Endothelial cell of umbilical vein (primary cell): ENCODE results near the gene HPSE2. TPM values are rescaled to one million over a fixed set of nuclear protein-coding genes. Genes with fewer than 3 reads are reported as not detected.

Experiments used
- BruUV-seq: library from RNA; stranded (reverse); fragments of 400-500 nt; replicated peaks from 2 replicates; lab custom pipeline; 2021; lab: Mats Ljungman, UMichigan
- CTCF ChIA-PET: fragments of 300-600, 350-600 bp; sonication (Branson Sonifier 250); formaldehyde crosslinking; loops from one replicate; lab custom pipeline; 2021; ENCODE audit warnings: antibody characterized with exemption, inconsistent platforms; lab: Charles Lee
- POLR2A ChIA-PET: fragments of 300-600, 350-600 bp; sonication (Branson Sonifier 250); formaldehyde crosslinking; loops from one replicate; lab custom pipeline; 2021; ENCODE audit warnings: antibody characterized with exemption, inconsistent platforms; lab: Charles Lee
- DNase-seq: peaks from one replicate; pipeline ENCODE4 v3.0.0-alpha.2; 2011; ENCODE audit warnings: low read depth, low spot score
- FAIRE-seq: peaks from 2 replicates; lab custom pipeline; 2011; peaks lifted over from hg19 to GRCh38; lab: Jason Lieb, UNC
- H2AFZ ChIP-seq: 2 replicates; pipeline ENCODE4 v1.6.0; 2012; ENCODE audit warnings: low read depth, low read length, control low read depth, inconsistent platforms
- H3K27ac ChIP-seq: 2 replicates; pipeline ENCODE4 v1.5.1; 2011; ENCODE audit warnings: low read depth, mild to moderate bottlenecking, control low read depth, low read length, moderate library complexity; ENCODE audit not compliant: insufficient read depth
- H3K27me3 ChIP-seq, 2 experiments: 2 replicates each; pipeline versions ENCODE4 v1.6.0 to v1.6.1; 2011; ENCODE audit warnings: low read length in 2 of 2, mixed read lengths in 1 of 2; ENCODE audit not compliant: control insufficient read depth in 2 of 2, insufficient read depth in 2 of 2
- H3K36me3 ChIP-seq, 2 experiments: 2 replicates in 1 of 2; 3 replicates in 1 of 2; pipeline ENCODE4 v1.5.1; 2011; ENCODE audit warnings: low read length in 2 of 2, mild to moderate bottlenecking in 1 of 2, moderate library complexity in 1 of 2; ENCODE audit not compliant: control insufficient read depth in 2 of 2, insufficient read depth in 2 of 2; ENCODE audit errors: extremely low read depth in 1 of 2
- H3K4me1 ChIP-seq: 3 replicates; pipeline ENCODE4 v1.5.1; 2011; ENCODE audit warnings: mild to moderate bottlenecking, low read length; ENCODE audit not compliant: control insufficient read depth, insufficient read depth; ENCODE audit errors: extremely low read depth
- H3K4me2 ChIP-seq: 2 replicates; pipeline ENCODE4 v1.6.1; 2011; ENCODE audit warnings: low read length, control low read depth, mixed read lengths; ENCODE audit not compliant: insufficient read depth
- H3K4me3 ChIP-seq, 3 experiments: fragments of 200-600 bp in 1 of 3; sonication (generic), shearing (Covaris generic) in 1 of 3; replicated peaks in 1 of 3; 2 replicates each; pipeline ENCODE4 v1.5.1; 2011 to 2016; ENCODE audit warnings: control low read depth in 3 of 3, low read length in 3 of 3, mild to moderate bottlenecking in 2 of 3, inconsistent platforms in 1 of 3, low read depth in 1 of 3, moderate library complexity in 1 of 3; ENCODE audit not compliant: insufficient read depth in 1 of 3
- H3K79me2 ChIP-seq: 2 replicates; pipeline ENCODE4 v1.6.0; 2012; ENCODE audit warnings: low read length, inconsistent platforms; ENCODE audit not compliant: control insufficient read depth, insufficient read depth
- H3K9ac ChIP-seq: replicated peaks from 2 replicates; pipeline ENCODE3; 2011; ENCODE audit warnings: low read length, control low read depth; ENCODE audit not compliant: insufficient read depth; ENCODE audit errors: extremely low read depth
- H3K9me1 ChIP-seq: replicated peaks from 3 replicates; pipeline ENCODE4 v1.6.0; 2011; ENCODE audit warnings: mild to moderate bottlenecking, low read length; ENCODE audit not compliant: control insufficient read depth, insufficient read depth; ENCODE audit errors: extremely low read depth
- H3K9me3 ChIP-seq: replicated peaks from 2 replicates; pipeline ENCODE4 v1.5.1; 2012; ENCODE audit warnings: low read length, inconsistent platforms; ENCODE audit not compliant: control insufficient read depth, insufficient read depth
- H4K20me1 ChIP-seq: replicated peaks from 2 replicates; pipeline ENCODE3; 2011; ENCODE audit warnings: mild to moderate bottlenecking, low read length; ENCODE audit not compliant: control insufficient read depth, insufficient read depth; ENCODE audit errors: extremely low read depth
- EZH2 ChIP-seq: IDR thresholded peaks from 2 replicates; pipeline ENCODE4 v1.6.1; 2012; ENCODE audit warnings: borderline replicate concordance, low read depth, mild to moderate bottlenecking, moderate library complexity, low read length, inconsistent platforms; ENCODE audit not compliant: severe bottlenecking
- FOS ChIP-seq: IDR thresholded peaks from 2 replicates; pipeline ENCODE4 v1.6.1; 2011; ENCODE audit warnings: mild to moderate bottlenecking, low read length, moderate library complexity, borderline replicate concordance; ENCODE audit not compliant: insufficient read depth
- GATA2 ChIP-seq: IDR thresholded peaks from 2 replicates; pipeline ENCODE4 v1.7.0; 2011; ENCODE audit warnings: low read depth, mild to moderate bottlenecking, moderate library complexity, mixed read lengths, low read length; ENCODE audit not compliant: insufficient read length, insufficient read depth
- JUN ChIP-seq: IDR thresholded peaks from 2 replicates; pipeline ENCODE4 v1.6.1; 2011; ENCODE audit warnings: borderline replicate concordance, low read depth; ENCODE audit not compliant: insufficient read length, insufficient read depth
- MYC ChIP-seq: IDR thresholded peaks from one replicate; pipeline ENCODE4 v1.6.1; 2011; ENCODE audit warnings: mild to moderate bottlenecking, low read depth, low read length
- POLR2A ChIP-seq: IDR thresholded peaks from 2 replicates; pipeline ENCODE4 v1.6.1; 2012; ENCODE audit warnings: low read depth, mild to moderate bottlenecking, control low read depth, low read length
- POLR2AphosphoS5 ChIP-seq: IDR thresholded peaks from 2 replicates; pipeline ENCODE4 v1.6.1; 2012; ENCODE audit warnings: low read depth, mild to moderate bottlenecking, control low read depth, low read length, moderate library complexity; ENCODE audit not compliant: insufficient read depth
- dilution Hi-C: fragments of 300-500 bp; cut with MboI; formaldehyde crosslinking; loops from one replicate; pipeline ENCODE4 v1.15.0; 2019; ENCODE audit warnings: low sequenced_read_pairs; ENCODE audit not compliant: extremely low pct_ligation_motif_present
- intact Hi-C: fragments of 100-400 bp; cut with micrococcal nuclease; formaldehyde crosslinking; loops from one replicate; pipeline ENCODE4 v1.10.0; 2022
- polyA plus RNA-seq, 4 experiments: library from polyadenylated mRNA; depleted of rRNA in 3 of 4; stranded (reverse) in 3 of 4; unstranded in 1 of 4; fragments of >200 nt; gene quantifications; 2 replicates each; pipeline versions ENCODE4 v1.2.1 to v1.2.3, GENCODE V29; 2011 to 2012; ENCODE audit warnings: missing spikeins in 1 of 4
- total RNA-seq: library from RNA; stranded (reverse); gene quantifications from 2 replicates; pipeline ENCODE4 v1.2.3, GENCODE V29; 2021
- TF ChIP-seq, protein P1 (sequence below), 2 donors: IDR thresholded peaks; 1 replicate in 1 of 2; 2 replicates in 1 of 2; pipeline ENCODE4 v1.5.1; 2011; ENCODE audit warnings: low read length in 2 of 2, mild to moderate bottlenecking in 2 of 2, moderate library complexity in 2 of 2, control low read depth in 1 of 2, inconsistent platforms in 1 of 2, low read depth in 1 of 2; ENCODE audit not compliant: insufficient read depth in 1 of 2; ENCODE audit errors: extremely low read depth in 1 of 2
- TF ChIP-seq, protein P2 (sequence below): IDR thresholded peaks from 2 replicates; pipeline ENCODE4 v1.6.1; 2011; ENCODE audit not compliant: insufficient read depth, insufficient read length

Gene HPSE2
- total and polyA plus RNA-seq, 2 donors (not counting 3 experiments of a cell fraction or from before 2014, with no cell fraction given): not detected

DNA sequence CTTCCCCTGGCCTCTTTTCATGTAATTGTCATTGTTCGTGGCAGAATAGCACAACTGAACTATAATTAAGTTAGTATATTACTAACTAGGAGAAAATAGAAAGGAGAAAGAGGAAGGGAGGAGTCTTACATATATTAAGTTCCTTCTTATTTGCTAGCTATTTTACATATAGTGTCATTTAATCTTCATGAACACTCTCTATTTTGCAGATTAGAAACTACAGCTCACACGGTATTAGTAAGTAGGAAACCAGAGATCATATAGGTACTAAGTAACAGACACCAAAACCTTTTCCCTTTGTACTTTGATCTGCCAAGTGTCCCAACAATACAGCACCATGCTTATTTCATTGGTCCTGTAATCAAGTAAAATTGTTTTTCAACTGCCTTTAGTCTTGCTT is 586.5 kb downstream of the HPSE2 start:
- Histone ChIP-seq H3K79me2 (no peaks in the 10 kb centered on the region), H3K36me3 (no peaks in the 10 kb centered on the region), H3K9me1 (no peaks in the 10 kb centered on the region), H2AFZ (no peak overlapping the region), H3K9ac (no peak overlapping the region), H3K4me2 (no peak overlapping the region), H3K27ac (no peak overlapping the region), H3K9me3 (no peaks in the 10 kb centered on the region), H3K4me1 (no peaks in the 10 kb centered on the region), H3K27me3 (peaks cover 0 to 2% of the 10 kb centered on the region in 2 experiments), H4K20me1 (no peaks in the 10 kb centered on the region), H3K4me3 (no peak overlapping the region)
- dilution Hi-C loops (no loop called here), intact Hi-C loops (no loop called here)
- FAIRE-seq (no peak), DNase-seq (no peak)
- ChIA-PET POLR2A (no interaction called here), CTCF (no interaction called here)
- no peak for TF ChIP-seq POLR2A
- TF ChIP-seq, protein P1, sequence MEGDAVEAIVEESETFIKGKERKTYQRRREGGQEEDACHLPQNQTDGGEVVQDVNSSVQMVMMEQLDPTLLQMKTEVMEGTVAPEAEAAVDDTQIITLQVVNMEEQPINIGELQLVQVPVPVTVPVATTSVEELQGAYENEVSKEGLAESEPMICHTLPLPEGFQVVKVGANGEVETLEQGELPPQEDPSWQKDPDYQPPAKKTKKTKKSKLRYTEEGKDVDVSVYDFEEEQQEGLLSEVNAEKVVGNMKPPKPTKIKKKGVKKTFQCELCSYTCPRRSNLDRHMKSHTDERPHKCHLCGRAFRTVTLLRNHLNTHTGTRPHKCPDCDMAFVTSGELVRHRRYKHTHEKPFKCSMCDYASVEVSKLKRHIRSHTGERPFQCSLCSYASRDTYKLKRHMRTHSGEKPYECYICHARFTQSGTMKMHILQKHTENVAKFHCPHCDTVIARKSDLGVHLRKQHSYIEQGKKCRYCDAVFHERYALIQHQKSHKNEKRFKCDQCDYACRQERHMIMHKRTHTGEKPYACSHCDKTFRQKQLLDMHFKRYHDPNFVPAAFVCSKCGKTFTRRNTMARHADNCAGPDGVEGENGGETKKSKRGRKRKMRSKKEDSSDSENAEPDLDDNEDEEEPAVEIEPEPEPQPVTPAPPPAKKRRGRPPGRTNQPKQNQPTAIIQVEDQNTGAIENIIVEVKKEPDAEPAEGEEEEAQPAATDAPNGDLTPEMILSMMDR (IDR thresholded peaks at IDR 0.05; ENCODE audit: extremely low read depth in 1 of 2, insufficient read depth in 1 of 2, low read depth in 1 of 2, low read length in 2 of 2): no peak
- TF ChIP-seq MYC: no peak
- TF ChIP-seq GATA2: no peak
- no peak for TF ChIP-seq JUN
- no peak for TF ChIP-seq POLR2AphosphoS5
- TF ChIP-seq, protein P2, sequence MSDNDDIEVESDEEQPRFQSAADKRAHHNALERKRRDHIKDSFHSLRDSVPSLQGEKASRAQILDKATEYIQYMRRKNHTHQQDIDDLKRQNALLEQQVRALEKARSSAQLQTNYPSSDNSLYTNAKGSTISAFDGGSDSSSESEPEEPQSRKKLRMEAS: no peak
- TF ChIP-seq FOS: no peak
- TF ChIP-seq EZH2: no peak
- BruUV-seq: no TSS peak
